GM23248 (cell line): ENCODE data around the gene OR2Z1.

Experiments
- EZH2 ChIP-seq: fragments of 200-600 bp; sonication (generic); IDR thresholded peaks from 2 replicates; pipeline ENCODE4 v1.6.1; 2018; ENCODE audit warnings: antibody characterized with exemption, mild to moderate bottlenecking; ENCODE audit not compliant: insufficient read depth, poor library complexity, severe bottlenecking
- EZH2phosphoT487 ChIP-seq: fragments of 200-600 bp; sonication (generic); IDR thresholded peaks from 2 replicates; pipeline ENCODE4 v1.6.1; 2018; ENCODE audit warnings: antibody characterized with exemption, moderate library complexity, mild to moderate bottlenecking, low read depth; ENCODE audit not compliant: insufficient read depth

GRCh38 chr19:8697671-8698432 is 23.6 kb upstream of the OR2Z1 start:
- TF ChIP-seq EZH2 (no peak), EZH2phosphoT487 (no peak)
